Measurements from ENCODE around the gene TM2D1.

GRCh38 chr1:61687901-61688300, 37.0 kb downstream of the TM2D1 start:
- TF ChIP-seq FOXP2 (optimal IDR thresholded peaks at IDR 0.05; ENCODE audit: borderline replicate concordance, extremely low read depth, extremely low read length, insufficient read depth), result no peak
- TF ChIP-seq SIN3A (IDR thresholded peaks at IDR 0.05; ENCODE audit: borderline replicate concordance, insufficient read depth, low read length), result no peak
- TF ChIP-seq REST (IDR thresholded peaks at IDR 0.05; ENCODE audit: insufficient read depth in 1 of 2, low read depth in 2 of 2, low read length in 2 of 2), result no peak
